GM12878 (cell line): Measurements from ENCODE around the gene SLC2A1.

ENCODE experiments used
- CHD2 ChIP-seq: IDR thresholded peaks from 2 replicates; pipeline ENCODE4 v1.6.1; 2011; ENCODE audit warnings: low read depth, low read length, improper control_type of control experiment, borderline replicate concordance
- CREB1 ChIP-seq: IDR thresholded peaks from 2 replicates; pipeline ENCODE4 v1.6.1; 2012; ENCODE audit warnings: low read depth, mild to moderate bottlenecking, inconsistent platforms
- CTCF ChIP-seq, 3 experiments: IDR thresholded peaks in 2 of 3; conservative IDR thresholded peaks in 1 of 3; 2 replicates each; pipeline ENCODE4 v1.5.1; 2011; ENCODE audit warnings: low read depth in 3 of 3, low read length in 3 of 3, mild to moderate bottlenecking in 3 of 3, control low read depth in 2 of 3, moderate library complexity in 2 of 3, inconsistent platforms in 1 of 3, mixed read lengths in 1 of 3; ENCODE audit not compliant: control insufficient read depth in 2 of 3, insufficient read depth in 1 of 3; ENCODE audit errors: extremely low read depth in 1 of 3
- EZH2 ChIP-seq: IDR thresholded peaks from 2 replicates; pipeline ENCODE4 v1.6.1; 2012; ENCODE audit warnings: low read depth, mild to moderate bottlenecking, control low read depth, inconsistent platforms, low read length, borderline replicate concordance; ENCODE audit not compliant: control insufficient read depth
- MEF2A ChIP-seq: IDR thresholded peaks from 2 replicates; pipeline ENCODE4 v1.6.1; 2011; ENCODE audit warnings: low read depth, mild to moderate bottlenecking, low read length, moderate library complexity; ENCODE audit not compliant: insufficient read depth
- MLLT1 ChIP-seq: fragments of 450-650 bp; IDR thresholded peaks from 2 replicates; pipeline ENCODE4 v1.6.1; 2016; ENCODE audit warnings: mild to moderate bottlenecking
- NFXL1 ChIP-seq: fragments of 450-650 bp; IDR thresholded peaks from 2 replicates; pipeline ENCODE4 v1.6.1; 2017; ENCODE audit warnings: antibody characterized with exemption, mild to moderate bottlenecking, borderline replicate concordance
- RAD21 ChIP-seq: IDR thresholded peaks from 2 replicates; pipeline ENCODE4 v1.6.1; 2011; ENCODE audit warnings: mild to moderate bottlenecking, low read depth, low read length, moderate library complexity; ENCODE audit not compliant: insufficient read depth
- REST ChIP-seq: IDR thresholded peaks from 2 replicates; pipeline ENCODE4 v1.6.1; 2012; ENCODE audit warnings: mild to moderate bottlenecking, low read depth, low read length
- SIX5 ChIP-seq: IDR thresholded peaks from 2 replicates; pipeline ENCODE4 v1.6.1; 2011; ENCODE audit warnings: mild to moderate bottlenecking, low read depth, low read length, moderate library complexity; ENCODE audit not compliant: severe bottlenecking
- SP1 ChIP-seq: IDR thresholded peaks from one replicate; pipeline ENCODE4 v1.6.1; 2011; ENCODE audit warnings: low read depth, low read length
- ZBTB33 ChIP-seq: fragments of 450-650 bp; IDR thresholded peaks from 2 replicates; pipeline ENCODE4 v1.6.1; 2017; ENCODE audit warnings: mild to moderate bottlenecking
- ZNF274 ChIP-seq: IDR thresholded peaks from one replicate; pipeline ENCODE4 v1.8.0; 2011; ENCODE audit not compliant: insufficient read length, insufficient read depth
- ZSCAN29 ChIP-seq: fragments of 450-650 bp; IDR thresholded peaks from 2 replicates; pipeline ENCODE4 v1.6.1; 2017; ENCODE audit warnings: mild to moderate bottlenecking, moderate library complexity

GRCh38 chr1:43002766-43003165, 44.1 kb upstream of the SLC2A1 start:
- TF ChIP-seq RAD21 (no peak), SP1 (no peak), MLLT1 (no peak), ZSCAN29 (no peak), CTCF (IDR thresholded peaks at IDR 0.05 in 2 of 3, conservative IDR thresholded peaks at IDR 0.05 in 1 of 3; ENCODE audit: control insufficient read depth in 2 of 3, extremely low read depth in 1 of 3, insufficient read depth in 1 of 3, low read depth in 3 of 3, low read length in 3 of 3) (no peak), NFXL1 (no peak), REST (no peak), ZNF274 (no peak), CREB1 (no peak), CHD2 (no peak), EZH2 (no peak), MEF2A (no peak), ZBTB33 (no peak), SIX5 (no peak)
